ENCODE data around the gene ZFHX3. TPM values are rescaled to one million over a fixed set of nuclear protein-coding genes. Genes with fewer than 3 reads are reported as not detected.
A peak's percentile ranks its signal among the peaks of the same experiment; 100 is the strongest.

Gene ZFHX3
- polyA plus RNA-seq, 1 donor from 2014 or later, result 26.4 TPM

- no peak for TF ChIP-seq EZH2 (IDR thresholded peaks at IDR 0.05; ENCODE audit: borderline replicate concordance, insufficient read depth, low read length, poor library complexity, severe bottlenecking)
- TF ChIP-seq RAD21 (conservative IDR thresholded peaks at IDR 0.05), result peak; percentile 6
- H2AFZ ChIP-seq (ENCODE audit: low read depth, low read length), result no peak overlapping the region
Measured at GRCh38 chr16:72800524-72801161, 247.3 kb downstream of the ZFHX3 start.

GRCh38 chr16:72798264-72798663 is 249.7 kb downstream of the ZFHX3 start:
- H3K9me2 ChIP-seq (ENCODE audit: insufficient read depth, low read length), result no peaks in the 10 kb centered on the region
- H3K9me3 ChIP-seq (ENCODE audit: low read length), result no peaks in the 10 kb centered on the region
- H3K4me2 ChIP-seq (ENCODE audit: low read length), result no peak overlapping the region
- H3K4me3 ChIP-seq (ENCODE audit: low read length), result no peak overlapping the region
- peaks cover 26% of the 10 kb centered on the region for H3K36me3 ChIP-seq (ENCODE audit: insufficient read depth, low read length)
- no peak overlapping the region for H2AFZ ChIP-seq (ENCODE audit: low read depth, low read length)
- peak overlapping the region; percentile 30 for H3K27ac ChIP-seq (ENCODE audit: low read length)
- no peaks in the 10 kb centered on the region for H4K20me1 ChIP-seq (ENCODE audit: insufficient read depth)
- no peak overlapping the region for H3K9ac ChIP-seq (ENCODE audit: low read length)
- H3K79me2 ChIP-seq (replicated peaks; ENCODE audit: insufficient read depth, low read length), result peaks cover 61% of the 10 kb centered on the region
- no peaks in the 10 kb centered on the region for H3K27me3 ChIP-seq (ENCODE audit: insufficient read depth, low read depth, low read length)
- TF ChIP-seq, protein P1, sequence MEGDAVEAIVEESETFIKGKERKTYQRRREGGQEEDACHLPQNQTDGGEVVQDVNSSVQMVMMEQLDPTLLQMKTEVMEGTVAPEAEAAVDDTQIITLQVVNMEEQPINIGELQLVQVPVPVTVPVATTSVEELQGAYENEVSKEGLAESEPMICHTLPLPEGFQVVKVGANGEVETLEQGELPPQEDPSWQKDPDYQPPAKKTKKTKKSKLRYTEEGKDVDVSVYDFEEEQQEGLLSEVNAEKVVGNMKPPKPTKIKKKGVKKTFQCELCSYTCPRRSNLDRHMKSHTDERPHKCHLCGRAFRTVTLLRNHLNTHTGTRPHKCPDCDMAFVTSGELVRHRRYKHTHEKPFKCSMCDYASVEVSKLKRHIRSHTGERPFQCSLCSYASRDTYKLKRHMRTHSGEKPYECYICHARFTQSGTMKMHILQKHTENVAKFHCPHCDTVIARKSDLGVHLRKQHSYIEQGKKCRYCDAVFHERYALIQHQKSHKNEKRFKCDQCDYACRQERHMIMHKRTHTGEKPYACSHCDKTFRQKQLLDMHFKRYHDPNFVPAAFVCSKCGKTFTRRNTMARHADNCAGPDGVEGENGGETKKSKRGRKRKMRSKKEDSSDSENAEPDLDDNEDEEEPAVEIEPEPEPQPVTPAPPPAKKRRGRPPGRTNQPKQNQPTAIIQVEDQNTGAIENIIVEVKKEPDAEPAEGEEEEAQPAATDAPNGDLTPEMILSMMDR (IDR thresholded peaks at IDR 0.05; ENCODE audit: poor library complexity, severe bottlenecking), result no peak
- TF ChIP-seq POLR2AphosphoS5 (IDR thresholded peaks at IDR 0.05) (no peak), EP300 (conservative IDR thresholded peaks at IDR 0.05; ENCODE audit: poor library complexity, severe bottlenecking) (no peak), EZH2 (IDR thresholded peaks at IDR 0.05; ENCODE audit: borderline replicate concordance, insufficient read depth, low read length, poor library complexity, severe bottlenecking) (no peak), REST (IDR thresholded peaks at IDR 0.05; ENCODE audit: borderline replicate concordance) (no peak), SMC3 (conservative IDR thresholded peaks at IDR 0.05; ENCODE audit: poor library complexity) (no peak), MXI1 (conservative IDR thresholded peaks at IDR 0.05; ENCODE audit: poor library complexity, severe bottlenecking) (no peak), RAD21 (conservative IDR thresholded peaks at IDR 0.05) (no peak), TAF1 (IDR thresholded peaks at IDR 0.05; ENCODE audit: low read depth) (no peak)
- H3F3A ChIP-seq (ENCODE audit: insufficient read depth, low read length, poor library complexity, severe bottlenecking), result peaks cover 4% of the 10 kb centered on the region

More at GRCh38 chr16:72800524-72801161, 247.3 kb downstream of the ZFHX3 start:
- H3K9me3 ChIP-seq (ENCODE audit: low read length), result no peaks in the 10 kb centered on the region
- H4K20me1 ChIP-seq (ENCODE audit: insufficient read depth), result no peaks in the 10 kb centered on the region
- peak overlapping the region; percentile 72 for H3K27ac ChIP-seq (ENCODE audit: low read length)
- H3K36me3 ChIP-seq (ENCODE audit: insufficient read depth, low read length), result peaks cover 8% of the 10 kb centered on the region
- peaks cover 12% of the 10 kb centered on the region for H3F3A ChIP-seq (ENCODE audit: insufficient read depth, low read length, poor library complexity, severe bottlenecking)
- H3K4me2 ChIP-seq (ENCODE audit: low read length), result no peak overlapping the region
- peak overlapping the region; percentile 8 for H3K9ac ChIP-seq (ENCODE audit: low read length)
- H3K79me2 ChIP-seq (replicated peaks; ENCODE audit: insufficient read depth, low read length), result peaks cover 62% of the 10 kb centered on the region
- no peaks in the 10 kb centered on the region for H3K9me2 ChIP-seq (ENCODE audit: insufficient read depth, low read length)
- no peaks in the 10 kb centered on the region for H3K27me3 ChIP-seq (ENCODE audit: insufficient read depth, low read depth, low read length)
- H3K4me3 ChIP-seq (ENCODE audit: low read length), result no peak overlapping the region

Measured in neural cell (in vitro differentiated cells).